GM19397 (cell line): ENCODE measurements around the gene HEXIM1.
A peak's percentile ranks its signal among the peaks of the same experiment; 100 is the strongest.

Experiments used
- ATAC-seq: cut with Tn5 transposase; IDR thresholded peaks from one replicate; pipeline ENCODE4 v1.9.1; 2021; ENCODE audit warnings: mild to moderate bottlenecking, moderate library complexity; ENCODE audit not compliant: unreplicated experiment

HEXIM1 gene, protein sequence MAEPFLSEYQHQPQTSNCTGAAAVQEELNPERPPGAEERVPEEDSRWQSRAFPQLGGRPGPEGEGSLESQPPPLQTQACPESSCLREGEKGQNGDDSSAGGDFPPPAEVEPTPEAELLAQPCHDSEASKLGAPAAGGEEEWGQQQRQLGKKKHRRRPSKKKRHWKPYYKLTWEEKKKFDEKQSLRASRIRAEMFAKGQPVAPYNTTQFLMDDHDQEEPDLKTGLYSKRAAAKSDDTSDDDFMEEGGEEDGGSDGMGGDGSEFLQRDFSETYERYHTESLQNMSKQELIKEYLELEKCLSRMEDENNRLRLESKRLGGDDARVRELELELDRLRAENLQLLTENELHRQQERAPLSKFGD

GRCh38 chr17:45148183-45149036 is at the start of gene HEXIM1:
Gene HEXIM1, plus strand, starts transcription at chr17:45148475. Its CDS starts 716 bp downstream, at chr17:45149191.
- peak; percentile 73 for ATAC-seq

GRCh38 chr17:45098869-45099616 is 49.2 kb upstream of the HEXIM1 start:
- no peak for ATAC-seq

DNA sequence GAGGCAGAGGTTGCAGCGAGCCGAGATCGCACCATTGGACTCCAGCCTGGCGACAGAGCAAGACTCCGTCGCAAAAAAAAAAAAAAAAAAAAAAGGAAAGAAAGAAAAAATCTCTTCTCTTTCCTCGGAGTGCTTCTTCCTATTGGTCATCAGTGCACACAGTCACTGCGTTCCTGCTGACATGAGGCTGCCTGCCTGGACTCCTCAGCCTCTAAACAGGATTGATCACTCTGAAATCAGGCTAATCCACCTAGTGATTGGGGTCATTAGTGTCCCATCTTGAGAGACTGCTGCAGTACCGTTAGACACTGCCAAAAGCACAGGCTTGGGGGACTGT is 46.8 kb upstream of the HEXIM1 start:
- no peak for ATAC-seq

DNA sequence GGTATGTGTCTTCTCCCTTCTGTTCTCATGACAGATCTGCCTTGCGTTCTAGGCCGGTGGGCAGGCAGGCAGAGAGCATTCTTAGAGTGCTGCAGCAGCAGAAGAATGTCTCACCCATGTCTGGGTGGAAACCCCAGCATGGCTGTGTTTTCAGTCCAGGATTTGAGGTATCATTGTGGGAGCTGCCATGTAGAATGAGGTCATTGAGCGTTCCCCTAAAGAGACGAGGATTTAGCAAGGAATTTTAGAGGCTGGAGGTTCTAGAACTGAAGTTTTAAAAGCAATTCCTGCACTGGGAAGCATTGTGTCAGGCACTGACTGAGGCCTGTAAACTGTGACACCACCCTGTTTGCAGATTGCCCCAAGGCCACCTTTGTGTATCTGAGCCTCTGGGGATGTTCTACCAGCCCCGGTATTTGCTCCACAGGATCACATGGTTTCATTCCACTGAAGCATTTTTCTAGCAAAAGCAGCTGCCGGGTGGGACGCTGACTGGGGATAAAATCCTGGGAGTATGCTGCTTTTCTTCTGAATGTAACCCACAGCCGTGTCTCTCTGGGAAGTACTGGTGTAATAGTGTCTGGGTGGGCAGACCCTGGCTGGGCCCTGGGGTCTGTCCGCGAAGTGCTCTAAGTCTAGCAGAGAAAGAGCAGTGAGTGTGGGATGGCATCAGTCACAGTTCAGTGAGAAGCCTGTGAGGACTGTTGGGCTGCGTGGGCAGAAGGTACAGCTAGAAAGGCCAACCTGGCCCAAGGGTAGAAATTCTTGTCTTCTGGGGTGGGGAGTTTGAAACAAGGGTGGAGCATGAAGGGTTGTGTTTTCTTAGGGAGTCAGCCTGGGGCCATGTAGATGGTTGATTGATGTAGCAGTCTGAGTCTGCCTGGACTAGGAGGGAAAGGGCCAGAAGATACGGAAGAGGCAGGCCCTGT is 46.1 kb upstream of the HEXIM1 start:
- ATAC-seq, result no peak

GRCh38 chr17:45102856-45103255 is 45.4 kb upstream of the HEXIM1 start:
- no peak for ATAC-seq

GRCh38 chr17:45103269-45103795 is 44.9 kb upstream of the HEXIM1 start:
- no peak for ATAC-seq

GRCh38 chr17:45104029-45104428 is 44.2 kb upstream of the HEXIM1 start:
- no peak for ATAC-seq

DNA sequence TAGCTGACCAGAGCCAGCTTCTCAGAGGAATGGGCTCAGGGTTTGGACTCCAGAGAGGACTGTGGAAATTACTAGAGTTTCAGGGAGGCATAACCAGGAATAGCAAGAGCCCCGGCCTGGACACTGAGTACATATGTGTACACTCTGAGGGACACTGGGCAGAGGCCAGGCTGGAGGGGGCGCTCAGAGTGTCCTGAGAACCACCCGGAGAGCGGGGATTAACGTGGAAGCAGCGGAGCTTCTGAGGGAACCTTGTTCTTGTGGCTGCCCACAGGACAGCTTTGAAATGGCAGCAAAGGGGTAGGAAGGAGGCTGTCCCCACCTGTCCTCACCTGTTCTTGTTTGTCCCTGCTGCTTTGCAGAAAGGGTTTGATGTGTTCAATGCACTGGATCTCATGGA is 43.8 kb upstream of the HEXIM1 start:
- no peak for ATAC-seq

GRCh38 chr17:45104907-45105624 is 43.2 kb upstream of the HEXIM1 start:
- ATAC-seq, result no peak

- no peak for ATAC-seq
Observed at GRCh38 chr17:45106096-45106495, 42.2 kb upstream of the HEXIM1 start.

DNA sequence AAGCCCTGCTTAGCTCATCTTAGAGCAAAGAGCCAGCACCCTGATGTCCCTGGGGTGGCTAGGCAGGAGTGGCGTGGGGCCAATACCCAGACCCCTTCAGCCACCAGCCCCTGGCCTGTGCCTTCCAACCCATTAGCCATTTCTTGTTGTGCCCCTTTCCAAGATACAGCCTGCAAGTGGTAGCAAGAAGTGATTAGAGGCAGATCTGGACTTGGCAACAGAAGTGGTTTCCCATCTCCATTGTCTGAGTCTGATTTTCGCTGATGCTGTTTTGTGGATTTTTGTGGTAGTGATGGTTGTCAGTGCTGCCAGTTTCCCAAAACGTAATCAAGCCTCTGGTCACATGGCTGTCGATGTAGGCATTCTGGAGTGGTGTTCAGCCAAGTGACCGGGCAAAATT is 41.7 kb upstream of the HEXIM1 start:
- no peak for ATAC-seq

DNA sequence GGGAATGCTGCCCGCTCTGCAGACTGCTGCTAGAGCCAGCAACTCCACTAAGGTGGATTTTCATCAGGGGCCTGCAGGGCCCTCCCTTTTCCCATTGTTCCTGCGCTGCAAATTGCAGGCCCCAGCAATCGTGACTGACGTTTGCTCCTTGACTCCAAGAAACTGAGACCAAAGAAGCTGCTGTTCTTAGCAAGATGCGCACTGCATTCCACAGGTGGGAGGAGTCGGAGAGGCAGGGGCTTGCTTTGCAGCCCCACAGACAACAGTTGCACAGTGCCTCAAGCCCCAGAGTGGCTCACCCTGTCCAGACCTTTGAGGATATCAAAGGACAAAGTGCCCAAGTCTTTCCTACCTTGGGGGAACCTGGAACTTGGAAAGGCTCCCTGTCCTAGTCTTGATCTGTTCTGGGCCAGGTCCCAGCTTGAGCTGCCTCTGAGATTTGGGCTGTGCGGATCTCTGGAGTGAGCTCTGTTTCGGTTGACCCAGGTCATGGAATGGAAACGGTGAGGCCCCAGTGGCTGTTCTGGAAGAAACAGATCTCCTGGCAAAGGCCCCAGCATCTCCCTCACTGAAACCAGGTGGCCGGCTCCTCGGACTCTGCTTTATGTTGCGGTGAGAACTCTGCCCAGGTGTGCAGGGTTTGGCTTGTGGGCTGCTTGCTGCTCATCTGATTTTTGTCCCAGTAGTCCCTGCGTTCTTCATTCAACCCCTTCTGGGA is 40.8 kb upstream of the HEXIM1 start:
- no peak for ATAC-seq

- ATAC-seq, result no peak
Observed at GRCh38 chr17:45108051-45108450, 40.2 kb upstream of the HEXIM1 start.

GRCh38 chr17:45108595-45109521 is 39.4 kb upstream of the HEXIM1 start:
- ATAC-seq, result no peak

- no peak for ATAC-seq
Observed at GRCh38 chr17:45110676-45111611, 37.3 kb upstream of the HEXIM1 start.

- no peak for ATAC-seq
Observed at GRCh38 chr17:45111850-45112249, 36.4 kb upstream of the HEXIM1 start.
